GDM1 (cell line): ENCODE measurements around the gene MRPL20.
"Not testable (repeated sequence)": the region's sequence is repeated elsewhere in the genome, so short reads cannot be mapped to it uniquely, and the experiment has no call there.

Source experiments
- DNase-seq: peaks from one replicate; lab custom pipeline; 2025; lab: John Stamatoyannopoulos, UW

MRPL20 gene

DNA sequence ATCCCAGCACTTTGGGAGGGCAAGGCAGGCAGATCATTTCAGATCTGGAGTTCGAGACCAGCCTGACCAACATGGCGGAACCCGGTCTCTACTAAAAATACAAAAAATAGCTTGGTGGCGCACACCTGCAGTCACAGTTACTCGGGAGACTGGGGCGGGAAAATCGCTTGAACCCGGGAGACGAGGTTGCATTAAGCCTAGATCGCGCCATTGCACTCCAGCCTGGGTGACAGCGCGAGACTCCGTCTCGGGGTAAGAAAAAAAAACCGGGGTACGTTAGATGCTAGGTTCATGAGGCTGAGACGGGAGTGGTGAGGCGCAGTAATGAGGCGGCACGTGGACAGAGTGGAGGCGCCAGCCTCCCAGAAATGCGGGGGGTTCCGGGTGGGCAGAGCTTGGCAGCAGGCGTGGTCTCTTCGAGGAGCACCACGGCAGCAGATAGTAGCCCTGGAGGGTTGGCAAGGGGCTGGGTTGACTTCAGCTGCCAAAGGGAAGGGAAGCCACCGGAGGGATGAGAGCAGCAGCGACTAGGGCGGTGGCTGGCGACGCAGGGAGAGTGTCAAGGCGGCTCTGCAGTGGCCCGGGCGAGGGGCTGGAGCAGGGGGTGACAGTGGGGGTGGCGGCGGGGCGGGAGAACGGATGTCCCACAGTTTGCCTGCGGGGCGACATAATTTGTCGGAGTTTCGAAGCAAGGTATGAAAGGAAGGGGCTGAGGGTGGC is 832 bp downstream of the MRPL20 start:
- DNase-seq: no peak

- no peak for DNase-seq
These were observed 3.4 kb downstream of the MRPL20 start for GRCh38 chr1:1403653-1404052.

GRCh38 chr1:1402901-1403392 is 4.1 kb downstream of the MRPL20 start:
- DNase-seq: not testable (repeated sequence)

GRCh38 chr1:1402072-1402900 is 4.8 kb downstream of the MRPL20 start:
- peak; percentile 12 for DNase-seq

GRCh38 chr1:1401457-1402010 is 5.6 kb downstream of the MRPL20 start:
- DNase-seq: no peak

DNA sequence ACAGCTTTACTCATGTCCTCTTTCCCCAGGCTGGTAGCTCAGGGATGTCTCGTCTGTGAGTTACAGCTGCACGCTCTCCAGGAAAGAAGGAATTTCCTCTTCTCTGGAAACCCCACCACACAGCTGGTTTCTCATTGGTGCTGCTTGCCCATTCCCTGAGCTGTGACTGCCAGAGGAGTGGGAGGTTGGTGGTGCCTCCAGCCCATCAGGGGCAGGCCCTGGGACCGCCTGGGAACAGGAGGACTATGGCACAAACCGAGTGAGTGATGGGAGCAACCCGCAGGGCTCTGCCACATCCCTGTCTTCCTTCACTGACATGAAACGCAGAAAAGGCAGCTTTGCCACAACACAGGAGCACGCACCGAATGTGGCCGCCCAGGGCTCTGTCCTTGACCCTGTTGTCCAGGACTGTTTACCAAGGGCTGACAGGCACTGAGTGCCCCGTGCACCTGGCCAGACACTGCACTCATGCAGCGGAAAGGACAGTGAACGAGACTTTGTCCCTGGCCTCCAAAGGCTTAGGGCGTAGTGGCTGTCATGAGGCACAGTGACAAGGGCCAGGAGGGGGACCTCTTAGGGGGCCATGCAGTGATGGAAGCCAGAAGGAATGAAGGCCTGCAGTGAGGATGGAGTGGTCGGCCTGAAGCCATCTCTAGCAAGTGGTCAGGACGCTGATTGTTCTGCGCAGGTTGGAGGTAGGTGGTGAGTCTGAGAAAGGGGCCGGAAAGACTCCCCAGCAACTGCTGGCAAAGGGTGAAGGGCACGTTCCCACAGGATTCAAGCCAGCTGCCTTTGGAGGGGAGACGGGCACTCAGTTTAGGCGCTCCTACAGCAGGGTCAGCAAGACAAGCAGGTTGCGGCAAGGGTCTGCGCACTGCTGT is 6.3 kb downstream of the MRPL20 start:
- no peak for DNase-seq

DNA sequence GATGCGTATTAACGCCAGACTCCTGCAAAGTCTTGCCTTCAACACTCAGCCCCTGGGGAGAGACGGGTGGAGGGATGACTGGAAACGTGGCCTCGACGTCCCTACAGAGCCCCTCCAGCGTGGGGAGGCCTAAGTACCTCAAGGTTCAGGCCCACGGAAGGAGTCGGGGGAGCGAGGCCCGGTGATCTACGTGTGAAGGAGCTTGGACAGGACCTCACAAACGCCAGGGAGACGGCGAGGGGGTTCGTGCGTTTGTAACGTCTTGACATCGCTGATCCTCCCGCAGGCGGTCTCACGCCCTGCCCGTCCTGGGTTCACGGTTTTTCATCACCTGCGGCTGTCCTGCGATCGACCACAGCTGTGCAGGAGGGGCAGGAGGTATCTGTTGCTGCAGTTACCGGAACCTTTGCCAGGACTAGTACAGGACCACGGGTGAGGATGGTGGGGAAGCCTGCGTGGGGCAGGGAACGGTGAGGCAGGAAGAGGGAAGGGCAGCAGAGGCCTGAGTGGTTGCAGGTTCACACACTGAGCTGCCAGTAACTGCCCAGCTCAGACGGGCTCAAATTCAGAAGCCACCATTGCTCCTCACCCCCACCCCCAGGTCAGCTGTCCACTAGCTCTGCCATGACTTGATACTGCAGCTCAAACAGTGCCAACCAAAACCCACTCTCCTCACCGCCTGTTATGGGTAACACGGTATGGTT is 7.1 kb downstream of the MRPL20 start:
- DNase-seq: no peak

- DNase-seq: peak; percentile 99
These were observed 7.8 kb downstream of the MRPL20 start, which contains the start of gene CCNL2 for GRCh38 chr1:1399187-1399871. Gene CCNL2, minus strand, starts transcription at chr1:1399335. Its CDS starts 29 bp downstream, at chr1:1399306.

DNA sequence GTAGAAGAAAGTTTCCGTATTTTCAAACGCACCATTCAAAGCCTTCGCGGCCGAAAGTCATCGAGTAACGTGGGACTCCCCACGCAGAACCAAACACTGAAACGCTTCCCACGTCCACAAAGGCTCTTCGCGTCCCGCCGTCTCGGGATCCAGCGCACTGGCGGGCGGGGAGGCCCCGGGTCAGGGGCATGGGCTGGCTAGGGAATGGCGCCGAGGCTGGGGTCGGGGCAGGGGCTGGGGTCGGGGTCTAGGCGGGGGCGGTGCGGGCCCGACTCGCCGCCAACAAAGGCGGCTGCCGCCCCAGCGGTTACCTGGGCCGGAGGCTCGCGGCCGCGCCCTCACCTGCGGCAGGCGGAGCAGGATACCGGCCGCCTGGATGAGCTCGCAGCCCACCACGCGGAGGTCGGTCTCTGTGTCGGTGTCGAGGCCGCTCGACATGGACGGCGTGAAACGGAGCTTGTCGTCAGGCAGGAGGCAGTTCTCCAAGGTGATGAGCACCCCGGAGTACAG is 8.4 kb downstream of the MRPL20 start:
- DNase-seq: no peak

- no peak for DNase-seq
These were observed 9.1 kb downstream of the MRPL20 start for GRCh38 chr1:1397839-1398523.

DNA sequence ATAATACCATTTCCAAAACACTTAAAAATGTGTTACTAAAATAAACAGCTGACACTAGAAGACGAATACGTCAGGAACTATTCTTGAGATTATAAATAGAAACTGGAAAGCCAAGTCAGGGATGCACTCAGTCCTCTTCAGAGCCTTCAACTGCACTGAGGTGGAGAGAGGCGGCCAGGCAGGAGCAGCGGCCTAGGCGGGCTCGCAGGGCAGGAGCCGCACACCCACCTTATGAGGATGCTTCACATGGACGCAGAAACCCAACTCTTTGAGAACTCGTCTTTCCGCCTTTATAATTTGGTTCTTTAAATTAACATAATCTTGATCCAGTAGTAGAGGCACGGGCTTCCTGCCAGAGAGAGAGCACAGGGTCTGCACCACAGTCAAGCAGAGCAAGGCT is 11.9 kb downstream of the MRPL20 start:
- DNase-seq: no peak

DNA sequence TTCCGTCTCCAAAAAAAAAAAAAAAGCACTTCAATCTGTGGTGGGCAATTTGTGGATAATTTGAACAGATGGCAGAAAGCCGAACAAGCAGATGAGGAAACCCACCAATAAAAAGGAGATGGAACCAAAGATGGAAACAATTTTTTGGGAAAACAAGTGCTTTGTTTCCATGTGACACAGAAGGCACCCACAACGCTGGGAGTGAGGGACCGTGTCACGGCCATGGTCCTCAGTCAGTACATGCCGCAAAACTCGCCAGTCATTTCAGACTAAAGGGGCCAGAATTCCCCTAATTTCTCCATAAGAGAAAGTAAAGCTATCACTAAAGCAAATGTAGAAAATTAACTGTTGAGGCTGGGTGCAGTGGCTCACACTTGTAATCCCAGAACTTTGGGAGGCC is 13.0 kb downstream of the MRPL20 start:
- no peak for DNase-seq

GRCh38 chr1:1393428-1393827 is 13.7 kb downstream of the MRPL20 start:
- DNase-seq: no peak

DNA sequence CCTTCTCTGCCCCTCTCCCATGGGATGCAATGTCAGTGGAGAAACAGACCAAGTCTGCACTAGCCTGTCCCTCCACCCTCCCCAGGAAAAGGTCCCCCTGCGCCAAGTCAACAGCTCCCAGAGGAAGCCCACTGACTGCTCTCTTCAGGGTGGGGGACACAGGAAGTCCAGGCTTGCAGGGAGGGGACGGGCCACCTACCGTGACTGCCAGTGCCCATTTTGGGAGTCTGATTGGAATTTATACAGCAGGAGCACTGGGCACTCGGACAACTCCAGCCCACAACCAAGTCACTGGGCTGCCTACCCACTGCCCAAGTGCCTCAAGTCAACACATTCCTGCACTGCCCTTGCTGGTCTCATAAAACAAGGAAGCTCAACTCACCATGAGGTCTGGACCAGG is 14.1 kb downstream of the MRPL20 start:
- no peak for DNase-seq

DNA sequence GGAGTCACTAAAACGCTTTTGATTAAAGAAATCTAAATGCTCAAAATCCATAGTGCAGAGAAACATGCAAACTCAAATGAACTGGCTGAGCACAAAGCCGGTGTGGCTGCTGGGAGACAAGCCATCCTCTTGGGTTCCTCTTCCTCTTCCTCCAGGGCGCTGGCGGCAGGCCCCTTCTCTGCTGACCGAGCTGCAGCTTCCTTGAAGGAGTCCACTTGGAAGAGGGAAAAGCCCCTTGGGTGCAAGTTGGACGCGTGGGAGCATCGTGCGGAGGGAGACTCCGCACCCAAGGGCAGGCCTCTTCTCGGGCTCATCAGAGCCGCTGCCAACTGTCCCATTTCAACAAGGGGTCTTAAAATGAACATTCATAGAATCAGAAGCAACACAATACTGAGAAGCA is 15.9 kb downstream of the MRPL20 start:
- DNase-seq: no peak

GRCh38 chr1:1390675-1391074 is 16.4 kb downstream of the MRPL20 start:
- DNase-seq: no peak

DNA sequence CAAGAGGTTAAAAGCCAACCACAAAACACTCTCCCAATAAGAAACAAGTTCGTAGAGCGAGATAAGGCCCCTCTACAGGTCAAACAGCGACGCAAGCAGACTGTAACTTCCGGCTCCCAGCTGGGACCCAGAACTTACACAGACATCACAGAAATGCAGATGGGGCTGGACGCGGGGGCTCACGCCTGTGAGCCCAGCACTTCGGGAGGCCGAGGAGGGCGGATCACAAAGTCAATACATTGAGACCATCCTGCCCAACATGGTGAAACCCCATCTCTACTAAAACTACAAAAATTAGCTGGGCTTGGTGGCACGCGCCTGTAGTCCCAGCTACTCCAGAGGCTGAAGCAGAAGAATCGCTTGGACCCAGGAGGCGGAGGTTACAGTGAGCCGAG is 19.0 kb downstream of the MRPL20 start:
- no peak for DNase-seq

- DNase-seq: no peak
These were observed 19.7 kb downstream of the MRPL20 start for GRCh38 chr1:1387098-1388077.

- no peak for DNase-seq
These were observed 21.2 kb downstream of the MRPL20 start for GRCh38 chr1:1385931-1386330.
